ENCODE results near the gene NANP. TPM values are rescaled to one million over a fixed set of nuclear protein-coding genes. Genes with fewer than 3 reads are reported as not detected.

The NANP gene
- polyA plus RNA-seq, 1 of the 3 experiments (the other 2 are of a cell fraction), result 1.9 TPM

DNA sequence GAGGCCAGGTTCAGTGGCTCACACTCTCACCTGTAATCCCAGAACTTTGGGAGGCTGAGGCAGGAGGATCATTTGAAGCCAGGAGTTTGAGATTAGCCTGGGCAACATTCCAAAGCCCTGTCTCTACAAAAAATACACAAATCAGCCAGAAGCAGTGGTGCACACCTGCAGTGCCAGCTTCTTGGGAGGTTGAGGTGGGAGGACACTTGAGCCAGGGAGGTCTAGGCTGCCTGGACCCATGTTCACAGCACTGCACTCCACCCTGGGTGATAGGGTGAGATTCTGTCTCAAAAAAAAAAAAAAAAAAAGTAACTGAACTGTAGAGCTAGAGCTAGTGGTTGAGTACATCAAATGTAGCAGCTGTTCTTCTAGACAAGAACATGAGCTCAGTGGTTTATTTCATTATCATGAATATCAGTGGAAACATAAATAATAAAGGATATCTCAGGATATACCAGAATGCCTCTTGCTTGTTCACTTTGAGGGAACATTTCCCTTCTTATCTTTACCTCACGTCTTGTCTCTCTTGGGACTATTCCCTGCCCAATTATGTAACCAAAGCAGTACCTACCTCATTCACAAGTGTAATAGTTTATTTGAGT is 17.6 kb downstream of the NANP start:
- Histone ChIP-seq H3F3A (replicated peaks; ENCODE audit: insufficient read depth) (no peaks in the 10 kb centered on the region), H3K36me3 (replicated peaks in 1 of 2; ENCODE audit: control insufficient read depth in 1 of 2, insufficient read depth in 2 of 2, low read length in 1 of 2) (no peaks in the 10 kb centered on the region), H3K9ac (no peak overlapping the region), H3K9me2 (no peaks in the 10 kb centered on the region), H3K27me3 (ENCODE audit: insufficient read depth) (no peaks in the 10 kb centered on the region), H3K4me3 (ENCODE audit: low read depth in 2 of 2, low read length in 1 of 2) (no peak overlapping the region), H4K20me1 (ENCODE audit: insufficient read depth) (no peaks in the 10 kb centered on the region), H3K79me2 (ENCODE audit: insufficient read depth) (no peaks in the 10 kb centered on the region; the same call in 1 of the 2 replicates), H3K4me1 (ENCODE audit: control insufficient read depth in 1 of 2, insufficient read depth in 2 of 2, low read depth in 1 of 2, low read length in 1 of 2) (no peaks in the 10 kb centered on the region), H3K27ac (ENCODE audit: low read depth in 2 of 2, low read length in 1 of 2) (no peak overlapping the region), H3K9me3 (no peaks in the 10 kb centered on the region), H2AFZ (ENCODE audit: low read depth) (no peak overlapping the region), H3K4me2 (no peak overlapping the region)
- no peak for TF ChIP-seq MEF2A (IDR thresholded peaks at IDR 0.05; ENCODE audit: borderline replicate concordance, low read depth)
- TF ChIP-seq, protein P1, sequence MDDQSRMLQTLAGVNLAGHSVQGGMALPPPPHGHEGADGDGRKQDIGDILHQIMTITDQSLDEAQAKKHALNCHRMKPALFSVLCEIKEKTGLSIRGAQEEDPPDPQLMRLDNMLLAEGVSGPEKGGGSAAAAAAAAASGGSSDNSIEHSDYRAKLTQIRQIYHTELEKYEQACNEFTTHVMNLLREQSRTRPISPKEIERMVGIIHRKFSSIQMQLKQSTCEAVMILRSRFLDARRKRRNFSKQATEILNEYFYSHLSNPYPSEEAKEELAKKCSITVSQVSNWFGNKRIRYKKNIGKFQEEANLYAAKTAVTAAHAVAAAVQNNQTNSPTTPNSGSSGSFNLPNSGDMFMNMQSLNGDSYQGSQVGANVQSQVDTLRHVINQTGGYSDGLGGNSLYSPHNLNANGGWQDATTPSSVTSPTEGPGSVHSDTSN (IDR thresholded peaks at IDR 0.05), result no peak
- no peak for DNase-seq
- ChIA-PET POLR2A (no interaction called here), CTCF (interaction anchor here (1.5 kb wide), 1 partner anchor 32 kb away, joined by 3 read pairs; no protein-coding TSS in a partner anchor)
- WGBS (ENCODE audit: low lambda C conversion rate), result 85% methylated on average over 1 of the region's 1 CpG

DNA sequence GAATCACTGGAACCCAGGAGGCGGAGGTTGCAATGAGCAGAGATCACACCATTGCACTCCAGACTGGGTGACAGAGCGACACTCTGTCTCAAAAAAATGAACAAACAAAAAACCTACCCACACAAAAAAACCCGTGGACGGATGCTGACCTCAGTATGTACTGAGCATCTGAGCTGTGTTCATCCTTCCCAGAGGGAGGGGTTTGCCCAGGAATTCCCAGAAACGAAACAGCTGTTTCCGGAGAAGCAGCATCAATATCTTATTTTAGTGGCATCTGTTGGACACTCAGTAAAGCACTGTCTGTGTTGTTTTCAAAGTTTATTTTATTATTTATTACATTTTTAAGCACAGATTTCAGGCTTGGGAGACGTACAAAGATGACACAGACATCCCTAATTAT is 18.7 kb downstream of the NANP start:
- CTCF ChIA-PET, result no interaction called here

DNA sequence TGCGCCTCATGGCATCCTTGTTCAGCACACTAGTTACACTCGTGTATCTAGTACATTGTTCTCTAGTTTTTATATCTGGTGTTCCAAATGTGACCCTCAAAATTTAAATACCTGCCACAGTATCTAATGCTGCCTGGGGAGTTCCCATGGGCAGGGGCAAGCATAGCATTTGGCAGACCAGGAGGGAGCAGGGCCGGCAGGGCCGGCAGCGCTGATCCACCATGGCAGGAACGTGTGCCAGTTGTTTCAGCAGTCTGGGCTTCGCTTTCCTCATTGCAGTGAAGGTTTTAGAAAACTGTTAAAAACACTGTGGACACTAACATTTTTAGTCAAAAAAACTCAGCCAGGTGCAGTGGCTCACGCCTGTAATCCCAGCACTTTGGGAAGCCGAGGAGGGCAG is 19.2 kb downstream of the NANP start:
- Histone ChIP-seq H3K4me3 (ENCODE audit: low read depth in 2 of 2, low read length in 1 of 2) (no peak overlapping the region), H3K9me3 (no peaks in the 10 kb centered on the region), H3F3A (replicated peaks; ENCODE audit: insufficient read depth) (no peaks in the 10 kb centered on the region), H3K4me2 (no peak overlapping the region), H3K79me2 (ENCODE audit: insufficient read depth) (no peaks in the 10 kb centered on the region), H3K9ac (no peak overlapping the region), H4K20me1 (ENCODE audit: insufficient read depth) (no peaks in the 10 kb centered on the region), H3K4me1 (ENCODE audit: control insufficient read depth in 1 of 2, insufficient read depth in 2 of 2, low read depth in 1 of 2, low read length in 1 of 2) (peaks cover 0 to 4% of the 10 kb centered on the region in 2 experiments; a peak in 1 of 4 replicates), H3K9me2 (no peaks in the 10 kb centered on the region), H3K27ac (ENCODE audit: low read depth in 2 of 2, low read length in 1 of 2) (no peak overlapping the region), H3K27me3 (ENCODE audit: insufficient read depth) (no peaks in the 10 kb centered on the region), H3K36me3 (replicated peaks in 1 of 2; ENCODE audit: control insufficient read depth in 1 of 2, insufficient read depth in 2 of 2, low read length in 1 of 2) (no peaks in the 10 kb centered on the region), H2AFZ (ENCODE audit: low read depth) (no peak overlapping the region)
- ChIA-PET CTCF (no interaction called here), POLR2A (no interaction called here)
- WGBS (ENCODE audit: low lambda C conversion rate), result 92% methylated on average over 9 of the region's 9 CpGs
- DNase-seq, result no peak
- TF ChIP-seq, protein P2, sequence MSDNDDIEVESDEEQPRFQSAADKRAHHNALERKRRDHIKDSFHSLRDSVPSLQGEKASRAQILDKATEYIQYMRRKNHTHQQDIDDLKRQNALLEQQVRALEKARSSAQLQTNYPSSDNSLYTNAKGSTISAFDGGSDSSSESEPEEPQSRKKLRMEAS (IDR thresholded peaks at IDR 0.05; ENCODE audit: low read depth), result no peak
- TF ChIP-seq, protein P3, sequence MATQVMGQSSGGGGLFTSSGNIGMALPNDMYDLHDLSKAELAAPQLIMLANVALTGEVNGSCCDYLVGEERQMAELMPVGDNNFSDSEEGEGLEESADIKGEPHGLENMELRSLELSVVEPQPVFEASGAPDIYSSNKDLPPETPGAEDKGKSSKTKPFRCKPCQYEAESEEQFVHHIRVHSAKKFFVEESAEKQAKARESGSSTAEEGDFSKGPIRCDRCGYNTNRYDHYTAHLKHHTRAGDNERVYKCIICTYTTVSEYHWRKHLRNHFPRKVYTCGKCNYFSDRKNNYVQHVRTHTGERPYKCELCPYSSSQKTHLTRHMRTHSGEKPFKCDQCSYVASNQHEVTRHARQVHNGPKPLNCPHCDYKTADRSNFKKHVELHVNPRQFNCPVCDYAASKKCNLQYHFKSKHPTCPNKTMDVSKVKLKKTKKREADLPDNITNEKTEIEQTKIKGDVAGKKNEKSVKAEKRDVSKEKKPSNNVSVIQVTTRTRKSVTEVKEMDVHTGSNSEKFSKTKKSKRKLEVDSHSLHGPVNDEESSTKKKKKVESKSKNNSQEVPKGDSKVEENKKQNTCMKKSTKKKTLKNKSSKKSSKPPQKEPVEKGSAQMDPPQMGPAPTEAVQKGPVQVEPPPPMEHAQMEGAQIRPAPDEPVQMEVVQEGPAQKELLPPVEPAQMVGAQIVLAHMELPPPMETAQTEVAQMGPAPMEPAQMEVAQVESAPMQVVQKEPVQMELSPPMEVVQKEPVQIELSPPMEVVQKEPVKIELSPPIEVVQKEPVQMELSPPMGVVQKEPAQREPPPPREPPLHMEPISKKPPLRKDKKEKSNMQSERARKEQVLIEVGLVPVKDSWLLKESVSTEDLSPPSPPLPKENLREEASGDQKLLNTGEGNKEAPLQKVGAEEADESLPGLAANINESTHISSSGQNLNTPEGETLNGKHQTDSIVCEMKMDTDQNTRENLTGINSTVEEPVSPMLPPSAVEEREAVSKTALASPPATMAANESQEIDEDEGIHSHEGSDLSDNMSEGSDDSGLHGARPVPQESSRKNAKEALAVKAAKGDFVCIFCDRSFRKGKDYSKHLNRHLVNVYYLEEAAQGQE (IDR thresholded peaks at IDR 0.05; ENCODE audit: low read depth, low read length), result no peak
- TF ChIP-seq NFIC (IDR thresholded peaks at IDR 0.05; ENCODE audit: borderline replicate concordance) (no peak), TCF12 (IDR thresholded peaks at IDR 0.05) (no peak), RFX5 (IDR thresholded peaks at IDR 0.05; ENCODE audit: low read length) (no peak), GABPA (IDR thresholded peaks at IDR 0.05; ENCODE audit: low read depth) (no peak), SMC3 (IDR thresholded peaks at IDR 0.05; ENCODE audit: low read depth, low read length) (no peak), MXI1 (IDR thresholded peaks at IDR 0.05; ENCODE audit: low read depth, low read length) (no peak), FOSL2 (IDR thresholded peaks at IDR 0.05; ENCODE audit: borderline replicate concordance, low read depth) (no peak), NRF1 (IDR thresholded peaks at IDR 0.05; ENCODE audit: low read depth, low read length) (no peak)
- TF ChIP-seq, protein P4, sequence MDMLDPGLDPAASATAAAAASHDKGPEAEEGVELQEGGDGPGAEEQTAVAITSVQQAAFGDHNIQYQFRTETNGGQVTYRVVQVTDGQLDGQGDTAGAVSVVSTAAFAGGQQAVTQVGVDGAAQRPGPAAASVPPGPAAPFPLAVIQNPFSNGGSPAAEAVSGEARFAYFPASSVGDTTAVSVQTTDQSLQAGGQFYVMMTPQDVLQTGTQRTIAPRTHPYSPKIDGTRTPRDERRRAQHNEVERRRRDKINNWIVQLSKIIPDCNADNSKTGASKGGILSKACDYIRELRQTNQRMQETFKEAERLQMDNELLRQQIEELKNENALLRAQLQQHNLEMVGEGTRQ (IDR thresholded peaks at IDR 0.05; ENCODE audit: borderline replicate concordance, low read depth, low read length), result no peak

More for the DNA sequence above, 18.7 kb downstream of the NANP start:
- POLR2A ChIA-PET, result no interaction called here
- Histone ChIP-seq H3K9ac (no peak overlapping the region), H4K20me1 (ENCODE audit: insufficient read depth) (no peaks in the 10 kb centered on the region), H3K9me2 (no peaks in the 10 kb centered on the region), H3K4me2 (no peak overlapping the region), H2AFZ (ENCODE audit: low read depth) (no peak overlapping the region), H3K36me3 (replicated peaks in 1 of 2; ENCODE audit: control insufficient read depth in 1 of 2, insufficient read depth in 2 of 2, low read length in 1 of 2) (no peaks in the 10 kb centered on the region), H3K9me3 (no peaks in the 10 kb centered on the region), H3K4me1 (ENCODE audit: control insufficient read depth in 1 of 2, insufficient read depth in 2 of 2, low read depth in 1 of 2, low read length in 1 of 2) (peaks cover 0 to 4% of the 10 kb centered on the region in 2 experiments; a peak in 1 of 4 replicates), H3K27ac (ENCODE audit: low read depth in 2 of 2, low read length in 1 of 2) (no peak overlapping the region), H3K4me3 (ENCODE audit: low read depth in 2 of 2, low read length in 1 of 2) (no peak overlapping the region), H3F3A (replicated peaks; ENCODE audit: insufficient read depth) (no peaks in the 10 kb centered on the region), H3K79me2 (ENCODE audit: insufficient read depth) (no peaks in the 10 kb centered on the region), H3K27me3 (ENCODE audit: insufficient read depth) (no peaks in the 10 kb centered on the region)
- no peak for TF ChIP-seq TEAD4 (IDR thresholded peaks at IDR 0.05; ENCODE audit: borderline replicate concordance, insufficient read depth)
- TF ChIP-seq, protein P1 (IDR thresholded peaks at IDR 0.05), result no peak
- no peak for TF ChIP-seq RXRA (IDR thresholded peaks at IDR 0.05; ENCODE audit: borderline replicate concordance, low read depth)
- TF ChIP-seq YY1 (IDR thresholded peaks at IDR 0.05; ENCODE audit: low read depth), result no peak
- WGBS (ENCODE audit: low lambda C conversion rate), result 79% methylated on average over 7 of the region's 7 CpGs
- no peak for DNase-seq

Data from SK-N-SH (cell line).